ENCODE measurements around the gene SOHLH2. TPM values are rescaled to one million over a fixed set of nuclear protein-coding genes. Genes with fewer than 3 reads are reported as not detected.

SOHLH2 gene
- total and polyA plus RNA-seq, 2 of the 4 experiments (the other 2 are of a cell fraction) = 0.17 to 0.18 TPM

DNA sequence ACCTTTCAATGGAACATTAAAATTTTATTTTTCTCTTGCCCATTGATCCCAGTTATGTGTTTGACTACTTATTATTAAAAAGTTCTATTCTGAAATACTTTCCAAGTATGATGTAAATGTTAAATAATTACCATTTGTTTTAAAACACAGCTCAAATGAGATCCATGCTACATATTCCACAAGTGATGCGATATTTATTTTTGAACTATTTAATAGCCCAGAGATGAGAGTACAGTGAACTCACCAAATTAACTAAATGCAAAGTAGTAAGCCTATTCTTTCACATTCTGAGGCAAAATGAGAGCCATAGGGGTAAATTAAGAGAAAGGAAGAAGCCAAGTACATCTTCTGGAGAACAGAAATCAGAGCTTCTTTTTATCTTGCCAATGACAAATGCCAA is 82.0 kb downstream of the SOHLH2 start:
- Histone ChIP-seq H3K4ac (ENCODE audit: low read depth, low read length) (no peak overlapping the region), H2BK15ac (ENCODE audit: low read depth, low read length) (no peak overlapping the region), H2AK5ac (ENCODE audit: low read depth, low read length) (no peak overlapping the region), H3K27ac (ENCODE audit: insufficient read depth, low read length) (no peak overlapping the region), H2BK20ac (ENCODE audit: low read depth, low read length) (no peak overlapping the region), H4K91ac (ENCODE audit: insufficient read depth, low read depth, low read length) (no peak overlapping the region), H4K5ac (ENCODE audit: low read depth, low read length) (no peak overlapping the region), H3K9me3 (ENCODE audit: control insufficient read depth, insufficient read depth, low read length) (no peaks in the 10 kb centered on the region), H3K36me3 (ENCODE audit: control insufficient read depth, insufficient read depth, low read length) (no peaks in the 10 kb centered on the region), H3K4me2 (ENCODE audit: low read depth, low read length) (no peak overlapping the region), H2BK120ac (ENCODE audit: low read depth, low read length) (no peak overlapping the region), H2BK5ac (ENCODE audit: low read depth, low read length, poor library complexity, severe bottlenecking) (no peak overlapping the region), H2AFZ (replicated peaks; ENCODE audit: low read length, poor library complexity) (no peak overlapping the region), H3K4me1 (ENCODE audit: control insufficient read depth, insufficient read depth, low read length) (no peaks in the 10 kb centered on the region), H3K14ac (replicated peaks; ENCODE audit: low read depth, low read length) (no peak overlapping the region), H3K4me3 (ENCODE audit: insufficient read depth, low read depth, low read length) (no peak overlapping the region), H2AK9ac (replicated peaks; ENCODE audit: low read depth, low read length, poor library complexity) (no peak overlapping the region), H3K27me3 (ENCODE audit: control insufficient read depth, insufficient read depth, low read length) (peaks cover 31% of the 10 kb centered on the region), H3K79me1 (ENCODE audit: low read depth in 1 of 2, low read length in 2 of 2) (no peaks in the 10 kb centered on the region), H4K8ac (ENCODE audit: low read depth in 2 of 2, low read length in 2 of 2) (no peak overlapping the region), H3K18ac (ENCODE audit: low read depth, low read length) (no peak overlapping the region), H3K9me1 (ENCODE audit: insufficient read depth, low read length) (no peaks in the 10 kb centered on the region), H3K23ac (ENCODE audit: low read depth, low read length) (no peak overlapping the region), H3K9ac (ENCODE audit: low read depth, low read length) (no peak overlapping the region), H4K20me1 (ENCODE audit: insufficient read depth, low read length) (no peaks in the 10 kb centered on the region), H3K56ac (ENCODE audit: extremely low read depth, insufficient read depth, low read length) (no peak overlapping the region)
- ATAC-seq (ENCODE audit: low read depth) = no peak
- TF ChIP-seq CHD1 (IDR thresholded peaks at IDR 0.05; ENCODE audit: low read depth, low read length) = no peak
- TF ChIP-seq RAD21 (IDR thresholded peaks at IDR 0.05; ENCODE audit: low read length) = no peak
- TF ChIP-seq NFE2L2 (IDR thresholded peaks at IDR 0.05; ENCODE audit: low read depth, low read length) = no peak
- no peak for TF ChIP-seq ELK1 (IDR thresholded peaks at IDR 0.05; ENCODE audit: borderline replicate concordance, low read depth, low read length)
- no peak for TF ChIP-seq RFX5 (IDR thresholded peaks at IDR 0.05; ENCODE audit: low read depth, low read length)
- TF ChIP-seq CEBPB (IDR thresholded peaks at IDR 0.05; ENCODE audit: low read depth, low read length) = no peak
- no peak for TF ChIP-seq POLR2A (IDR thresholded peaks at IDR 0.05; ENCODE audit: low read depth, low read length)
- no peak for TF ChIP-seq BHLHE40 (IDR thresholded peaks at IDR 0.05; ENCODE audit: low read depth, low read length)
- TF ChIP-seq RCOR1 (IDR thresholded peaks at IDR 0.05; ENCODE audit: insufficient replicate concordance, low read length) = no peak
- no peak for TF ChIP-seq USF2 (IDR thresholded peaks at IDR 0.05; ENCODE audit: low read depth, low read length)
- no peak for TF ChIP-seq CTCF (conservative IDR thresholded peaks at IDR 0.05; ENCODE audit: low read depth, low read length)
- TF ChIP-seq FOS (IDR thresholded peaks at IDR 0.05; ENCODE audit: low read depth, low read length) = no peak
- TF ChIP-seq SMC3 (IDR thresholded peaks at IDR 0.05; ENCODE audit: low read depth, low read length) = no peak
- no peak for TF ChIP-seq MAFK (IDR thresholded peaks at IDR 0.05; ENCODE audit: low read depth, low read length)
- TF ChIP-seq MAZ (IDR thresholded peaks at IDR 0.05; ENCODE audit: borderline replicate concordance, low read depth, low read length) = no peak
- TF ChIP-seq MXI1 (IDR thresholded peaks at IDR 0.05; ENCODE audit: borderline replicate concordance, low read depth, low read length) = no peak
- no peak for DNase-seq
- ChIA-PET CTCF (no interaction called here), POLR2A (ENCODE audit: unreplicated experiment) (no interaction called here)
- no TSS peak for BruUV-seq (replicated peaks)
- in situ Hi-C loops (cut with MboI; ENCODE audit: low sequenced_read_pairs) = no loop called here
- dilution Hi-C loops (cut with HindIII; ENCODE audit: low sequenced_read_pairs, unreplicated experiment) = no loop called here
- intact Hi-C loops (cut with micrococcal nuclease) = no loop called here
- no CpG with 5 or more reads among the region's 1 CpG for WGBS, 2 experiments (ENCODE audit: extremely low coverage in 2 of 2, insufficient read length in 1 of 2)
